ENCODE results near the gene RAB31. TPM values are rescaled to one million over a fixed set of nuclear protein-coding genes. Genes with fewer than 3 reads are reported as not detected.
"Not testable (repeated sequence)": the region's sequence is repeated elsewhere in the genome, so short reads cannot be mapped to it uniquely, and the experiment has no call there.

Gene RAB31
- total and polyA plus RNA-seq, 11 donors = 3.2 to 67.7 (median 12.8) TPM

DNA sequence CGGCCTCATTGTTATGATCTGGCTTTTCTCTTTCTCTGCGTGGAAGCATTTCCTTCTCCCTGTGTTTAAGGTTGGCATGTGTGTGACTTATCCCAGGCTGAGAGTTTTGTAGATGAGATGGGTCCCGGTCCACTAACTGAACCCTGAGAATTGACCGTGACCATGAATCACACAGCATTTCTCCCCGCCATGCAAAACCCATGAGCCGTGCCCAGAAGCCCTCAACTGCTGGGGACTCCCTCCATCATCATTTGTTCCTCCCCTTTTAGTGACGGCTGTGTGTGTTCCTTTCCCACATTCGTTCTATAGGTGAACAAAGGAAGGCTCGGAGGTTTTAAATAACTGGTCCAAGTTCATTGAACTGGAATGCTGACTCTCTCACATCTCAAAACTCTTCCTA is 147.6 kb downstream of the RAB31 start:
- peaks cover 0 to 9% (median 0%) of the 10 kb centered on the region in 12 donors for H3K4me1 ChIP-seq
- 88 to 96% (median 90%) methylated on average over 9 of the region's 9 CpGs for WGBS, 4 donors
- no peak for TF ChIP-seq CTCF (IDR thresholded peaks at IDR 0.05)
- TF ChIP-seq POLR2A (IDR thresholded peaks at IDR 0.05) = no peak
- ATAC-seq (no peak), DNase-seq (no peak)
- peak overlapping the region in 1 of 12 donors; percentile 85 for H3K27ac ChIP-seq
- H3K36me3 ChIP-seq = peaks cover 0 to 17% (median 5%) of the 10 kb centered on the region in 9 donors
- no peaks in the 10 kb centered on the region for H3K27me3 ChIP-seq
- H3K9me3 ChIP-seq = peaks cover 0 to 6% (median 0%) of the 10 kb centered on the region in 12 donors
- intact Hi-C loops (cut with DNase I) = loop anchor here in 1 of 10 donors (5.0 kb wide), 1 partner anchor 48 kb away; no protein-coding TSS in a partner anchor
- no peak overlapping the region for H3K4me3 ChIP-seq

GRCh38 chr18:9856092-9856491 is 148.0 kb downstream of the RAB31 start:
- TF ChIP-seq CTCF (IDR thresholded peaks at IDR 0.05) (no peak), POLR2A (IDR thresholded peaks at IDR 0.05) (no peak)
- no peak for DNase-seq
- Histone ChIP-seq H3K4me3 (no peak overlapping the region), H3K4me1 (peaks cover 0 to 9% (median 0%) of the 10 kb centered on the region in 12 donors), H3K9me3 (peaks cover 0 to 6% (median 0%) of the 10 kb centered on the region in 12 donors), H3K27me3 (no peaks in the 10 kb centered on the region), H3K36me3 (peaks cover 0 to 21% (median 7%) of the 10 kb centered on the region in 9 donors), H3K27ac (peak overlapping the region in 1 of 12 donors; percentile 85)
- WGBS, 4 donors = 90 to 95% (median 90%) methylated on average over 3 of the region's 3 CpGs
- ATAC-seq = peak in 1 of 4 donors; percentile 56
- intact Hi-C loops (cut with DNase I) = loop anchor here in 1 of 10 donors (5.0 kb wide), 1 partner anchor 49 kb away; no protein-coding TSS in a partner anchor

DNA sequence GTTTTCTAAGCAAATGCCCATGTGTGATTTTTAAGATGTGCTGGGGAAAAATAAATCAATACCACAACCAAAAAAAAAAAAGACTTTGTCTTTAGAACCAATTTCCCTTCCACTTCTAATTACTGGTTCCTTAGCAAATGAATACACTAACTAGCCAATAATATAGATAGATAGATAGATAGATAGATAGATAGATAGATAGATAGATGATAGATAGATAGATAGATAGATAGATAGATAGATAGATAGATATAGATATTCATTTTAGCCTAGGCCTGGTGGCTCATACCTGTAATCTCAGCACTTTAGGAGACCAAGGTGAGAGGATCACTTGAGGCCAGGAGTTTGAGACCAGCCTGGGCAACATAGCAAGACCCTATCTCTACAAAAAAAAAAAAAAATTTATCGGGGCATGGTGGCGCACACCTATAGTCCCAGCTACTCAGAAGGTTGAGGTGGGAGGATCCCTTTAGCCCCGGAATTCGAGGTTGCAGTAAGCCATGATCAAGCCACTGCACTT is 149.4 kb downstream of the RAB31 start:
- H3K9me3 ChIP-seq = not testable (repeated sequence)

DNA sequence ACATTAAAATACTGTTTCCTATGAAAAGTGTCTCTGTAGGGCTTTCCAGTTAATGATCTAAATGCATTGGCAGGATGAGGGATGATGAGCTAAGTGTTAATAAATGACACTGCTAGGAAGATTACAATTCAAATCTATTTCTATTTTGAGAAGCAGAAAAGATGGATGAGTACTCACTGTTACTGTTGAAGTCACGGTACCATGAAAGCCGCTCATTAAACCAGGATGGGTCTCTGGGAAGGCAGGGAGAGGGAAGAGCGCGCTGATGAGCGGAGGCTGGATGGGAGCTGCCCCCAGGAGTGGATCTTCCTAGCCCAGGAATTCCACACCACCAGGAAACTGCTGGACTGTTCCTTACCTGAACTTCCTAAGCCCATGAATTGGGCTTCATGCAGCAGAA is 150.5 kb downstream of the RAB31 start:
- Histone ChIP-seq H3K27ac (no peak overlapping the region), H3K4me1 (peaks cover 0 to 9% (median 0%) of the 10 kb centered on the region in 12 donors), H3K36me3 (peaks cover 0 to 21% (median 9%) of the 10 kb centered on the region in 9 donors), H3K27me3 (no peaks in the 10 kb centered on the region), H3K9me3 (no peaks in the 10 kb centered on the region), H3K4me3 (no peak overlapping the region)
- ATAC-seq (peak; percentile 34 to 49 (median 36)), DNase-seq (no peak)
- WGBS, 4 donors = 75 to 89% (median 84%) methylated on average over 5 of the region's 5 CpGs
- intact Hi-C loops (cut with DNase I) = loop anchor here in 1 of 10 donors (5.0 kb wide), 1 partner anchor 51 kb away; no protein-coding TSS in a partner anchor
- TF ChIP-seq POLR2A (IDR thresholded peaks at IDR 0.05) (no peak), CTCF (IDR thresholded peaks at IDR 0.05) (no peak)

More for the DNA sequence above, 149.4 kb downstream of the RAB31 start:
- peak overlapping the region in 1 of 12 donors; percentile 85 for H3K27ac ChIP-seq
- intact Hi-C loops (cut with DNase I) = loop anchor here in 1 of 10 donors (5.0 kb wide), 1 partner anchor 50 kb away; no protein-coding TSS in a partner anchor
- not testable (repeated sequence) for ATAC-seq, H3K4me3 ChIP-seq, DNase-seq, H3K4me1 ChIP-seq, H3K27me3 ChIP-seq
- WGBS, 4 donors = 94 to 98% (median 96%) methylated on average over 4 of the region's 4 CpGs
- peaks cover 0 to 21% (median 9%) of the 10 kb centered on the region in 9 donors for H3K36me3 ChIP-seq
